Stimulated activated CD4-positive, alpha-beta T cell treated with anti-CD3 and anti-CD28 coated beads, Interleukin-2, amount 100 ng/mL, for 24 hours (primary cell): ENCODE results near the gene GPN1.
"Not testable (repeated sequence)": the region's sequence is repeated elsewhere in the genome, so short reads cannot be mapped to it uniquely, and the experiment has no call there.

Experiments used
- DNase-seq, 2 donors: peaks; one replicate each; pipeline ENCODE4 v3.0.0-alpha.2; 2020

Gene GPN1

DNA sequence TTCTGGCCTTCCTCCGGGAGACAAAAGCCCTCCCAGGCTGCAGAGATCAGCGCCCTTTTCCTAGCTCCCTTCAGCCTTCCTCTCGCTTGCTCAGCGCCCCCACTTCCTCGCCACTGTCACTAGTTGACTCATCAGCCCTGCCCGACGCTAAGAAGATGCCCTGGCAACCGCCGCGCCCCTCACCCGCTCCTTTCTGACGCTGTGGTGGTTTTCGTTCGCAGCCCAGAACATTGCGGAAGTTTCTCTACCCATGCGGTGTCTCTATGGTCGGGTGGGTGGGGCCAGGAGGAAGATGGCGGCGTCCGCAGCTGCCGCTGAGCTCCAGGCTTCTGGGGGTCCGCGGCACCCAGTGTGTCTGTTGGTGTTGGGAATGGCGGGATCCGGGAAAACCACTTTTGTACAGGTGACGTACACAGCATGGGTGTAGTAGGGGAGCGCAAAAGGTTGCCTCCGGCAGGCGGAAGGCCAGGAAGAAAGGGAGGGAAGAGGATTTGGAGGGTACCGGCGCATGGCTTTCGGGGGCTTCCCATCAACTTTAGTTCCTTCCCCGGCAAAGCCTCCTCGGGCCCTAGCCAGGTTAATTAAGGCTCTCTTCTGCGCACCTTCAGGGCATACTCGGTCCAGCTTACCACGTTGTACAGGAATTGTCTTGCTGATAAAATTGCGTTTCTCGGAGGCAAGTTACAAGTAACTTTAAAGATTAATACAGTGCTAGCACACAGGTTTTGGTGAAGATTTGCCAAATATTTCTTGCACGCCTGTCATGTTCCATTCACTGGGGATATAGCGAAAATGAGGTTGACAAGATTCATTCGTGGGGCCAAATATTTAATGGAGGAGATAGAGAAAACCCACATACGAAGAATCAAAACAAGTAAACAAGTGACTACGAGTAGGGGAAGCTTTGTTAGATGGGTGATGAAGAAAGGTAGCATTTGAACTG, at the start of gene GPN1, which contains the start of gene CCDC121:
GPN1 (plus strand) TSS at position 284 of the 943 bp plus-strand sequence; CDS start at position 293, 9 bp downstream.
CCDC121 (minus strand) TSS at position 246 of the 943 bp plus-strand sequence. CDS start 1,213 bp downstream, outside the sequence.
- DNase-seq = peak; percentile 95

DNA sequence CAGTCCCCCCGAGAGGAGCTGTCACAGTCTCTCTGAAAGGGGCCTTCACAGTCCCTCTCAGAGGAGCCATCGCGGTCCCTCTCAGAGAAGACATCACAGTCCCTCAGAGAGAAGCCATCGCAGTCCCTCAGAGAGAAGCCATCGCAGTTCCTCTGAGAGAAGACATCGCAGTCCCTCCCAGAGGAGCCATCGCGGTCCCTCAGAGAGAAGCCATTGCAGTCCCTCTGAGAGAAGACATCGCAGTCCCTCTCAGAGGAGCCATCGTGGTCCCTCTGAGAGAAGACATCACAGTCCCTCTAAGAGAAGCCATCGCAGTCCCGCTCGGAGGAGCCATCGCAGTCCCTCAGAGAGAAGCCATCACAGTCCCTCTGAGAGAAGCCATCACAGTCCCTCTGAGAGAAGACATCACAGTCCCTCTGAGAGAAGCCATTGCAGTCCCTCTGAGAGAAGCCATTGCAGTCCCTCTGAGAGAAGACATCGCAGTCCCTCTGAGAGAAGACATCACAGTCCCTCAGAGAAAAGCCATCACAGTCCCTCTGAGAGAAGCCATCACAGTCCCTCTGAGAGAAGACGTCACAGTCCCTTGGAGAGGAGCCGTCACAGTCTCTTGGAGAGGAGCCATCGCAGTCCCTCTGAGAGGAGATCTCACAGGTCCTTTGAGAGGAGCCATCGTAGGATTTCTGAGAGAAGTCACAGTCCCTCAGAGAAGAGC, 47.3 kb upstream of the GPN1 start:
- no peak for DNase-seq

DNA sequence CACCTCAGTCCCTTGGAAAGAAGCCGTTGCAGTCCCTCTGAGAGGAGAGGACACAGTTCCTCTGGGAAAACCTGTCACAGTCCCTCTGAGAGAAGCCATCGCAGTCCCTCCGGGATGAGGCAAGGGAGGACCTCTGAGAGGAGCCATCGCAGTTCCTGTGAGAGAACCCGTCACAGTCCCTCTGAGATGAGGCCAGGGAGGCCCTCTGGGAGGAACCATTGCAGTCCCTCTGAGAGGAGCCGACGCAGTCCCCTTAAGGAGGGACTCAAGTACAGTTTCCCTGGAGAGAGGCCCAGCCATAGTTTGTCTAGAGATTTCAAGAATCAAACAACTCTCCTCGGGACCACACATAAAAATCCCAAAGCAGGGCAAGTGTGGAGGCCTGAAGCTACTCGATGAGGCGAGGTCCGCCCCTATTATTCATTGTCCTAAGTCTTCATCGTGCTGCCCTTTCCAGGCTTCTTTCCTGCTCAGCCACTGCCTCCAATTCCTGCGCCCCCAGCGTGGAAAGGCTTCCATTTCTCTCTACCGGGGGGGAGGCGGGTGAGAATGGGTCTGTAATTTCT, 46.6 kb upstream of the GPN1 start:
- peak in 1 of 2 donors; percentile 17 for DNase-seq

DNA sequence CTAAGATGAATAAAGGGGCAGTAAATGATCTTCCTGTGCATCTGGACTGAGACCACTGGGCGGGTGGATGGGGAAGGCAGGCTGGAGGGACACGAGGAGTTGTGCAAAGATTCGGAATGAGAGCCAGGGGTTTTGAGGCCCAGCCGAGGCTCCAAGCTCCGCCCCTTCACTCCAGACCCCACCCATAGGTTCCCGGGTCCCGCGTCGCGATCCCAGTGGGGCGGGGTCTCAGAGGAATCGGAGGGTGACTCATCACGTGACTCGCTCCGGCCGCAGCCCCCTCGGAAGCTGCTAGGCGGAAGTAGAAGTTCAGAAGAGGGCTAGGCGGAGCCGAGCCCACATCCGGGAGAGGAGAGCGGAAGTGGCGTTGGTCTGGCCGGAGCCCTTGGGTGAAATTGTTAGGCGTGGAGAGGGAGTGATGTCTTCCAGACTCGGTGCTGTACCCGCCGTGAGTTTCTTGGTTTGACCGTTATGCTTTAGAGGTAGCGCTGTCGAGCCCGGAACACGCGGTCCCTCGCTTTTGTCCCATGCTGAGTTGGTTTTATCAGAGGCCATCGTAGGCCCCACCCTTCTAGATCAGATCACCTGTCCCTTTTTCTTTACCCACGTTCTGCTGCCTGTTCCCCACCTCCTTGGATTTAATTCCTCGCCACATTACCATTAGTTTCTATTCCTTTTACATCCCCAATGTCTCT, 46.0 kb upstream of the GPN1 start, which contains the start of gene ZNF512:
ZNF512 (plus strand) TSS at position 348 of the 695 bp plus-strand sequence; CDS start at position 419, 71 bp downstream.
- peak; percentile 83 to 86 for DNase-seq

DNA sequence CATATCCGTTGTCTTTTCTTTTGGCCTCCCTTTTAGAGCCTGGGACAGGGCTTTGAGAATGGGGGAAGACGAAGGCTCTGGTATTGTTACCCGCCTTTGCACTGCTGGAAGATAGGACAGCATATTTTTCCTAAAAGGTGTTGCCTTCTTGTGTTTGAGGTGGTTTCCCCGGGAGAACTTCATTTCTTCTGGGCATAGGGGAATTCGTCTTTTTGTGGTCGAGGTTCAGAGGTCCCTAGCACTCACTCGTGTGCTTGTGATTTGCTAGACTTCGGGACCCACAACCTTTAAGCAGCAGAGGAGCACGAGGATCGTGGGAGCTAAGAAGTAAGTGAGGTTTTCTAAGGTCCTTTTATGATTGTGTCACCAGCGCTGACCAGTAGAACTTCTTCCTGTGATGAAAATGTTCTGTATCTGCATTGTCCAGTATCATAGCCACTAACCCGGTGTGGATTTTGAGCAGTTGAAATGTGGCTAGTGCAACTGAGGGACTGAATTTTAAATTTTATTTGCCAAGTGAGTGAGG, 45.4 kb upstream of the GPN1 start:
- DNase-seq = no peak

DNA sequence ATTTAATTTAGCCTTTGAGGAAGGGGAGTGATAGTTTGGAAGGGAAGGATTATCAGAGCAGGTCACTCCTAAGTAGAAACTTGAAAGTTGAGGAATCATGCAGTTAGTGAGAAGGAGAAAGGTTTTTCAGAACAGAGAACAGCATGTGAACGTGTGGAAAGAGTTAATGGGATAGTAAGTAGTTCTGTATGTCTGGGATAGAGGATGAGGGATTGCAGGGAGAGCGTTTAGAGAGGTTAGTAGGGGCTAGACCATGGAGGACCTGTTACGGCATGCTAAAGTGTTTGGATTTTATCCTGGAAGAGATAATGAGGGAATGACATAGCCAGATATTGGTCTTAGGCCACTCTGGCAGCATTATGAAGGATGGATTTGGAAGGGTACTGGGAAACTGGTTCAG, 44.3 kb upstream of the GPN1 start:
- no peak for DNase-seq

DNA sequence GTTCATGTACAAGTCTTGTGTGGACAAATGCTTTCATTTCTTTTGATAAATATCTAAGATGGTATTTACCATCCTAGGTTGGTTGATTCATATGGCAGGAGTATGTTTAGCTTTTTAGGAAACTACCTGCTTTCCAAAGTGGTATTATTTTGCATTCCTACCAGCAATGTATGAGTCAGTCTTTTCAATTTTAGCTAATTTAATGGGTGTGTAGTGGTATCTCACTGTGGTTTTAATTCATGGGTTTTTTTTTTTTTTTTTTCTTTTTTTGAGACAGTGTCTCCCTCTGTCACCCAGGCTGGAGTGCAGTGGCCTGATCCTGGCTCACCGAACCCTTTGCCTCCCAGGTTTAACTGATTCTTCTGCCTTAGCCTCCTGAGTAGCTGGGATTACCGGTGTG, 41.8 kb upstream of the GPN1 start:
- DNase-seq = peak; percentile 14 to 18

DNA sequence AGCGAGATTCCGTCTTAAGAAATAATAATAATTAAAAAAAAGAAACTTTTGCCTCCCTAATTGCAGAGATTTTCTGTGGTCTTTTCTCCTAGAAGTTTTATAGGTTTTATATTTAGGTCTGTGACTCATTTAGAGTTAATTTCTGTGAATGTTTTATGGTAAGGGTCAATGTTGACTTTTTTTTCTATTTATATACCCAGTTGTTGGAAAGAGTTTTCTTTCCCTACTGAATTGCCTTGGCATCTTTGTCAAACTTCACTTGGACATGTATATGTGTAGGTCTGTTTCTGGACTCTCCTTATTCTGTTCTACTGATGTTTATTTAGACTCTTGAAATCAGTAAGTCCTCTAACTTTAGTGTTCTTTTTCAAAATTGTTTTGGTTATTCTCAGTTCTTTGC, 40.5 kb upstream of the GPN1 start:
- no peak for DNase-seq

DNA sequence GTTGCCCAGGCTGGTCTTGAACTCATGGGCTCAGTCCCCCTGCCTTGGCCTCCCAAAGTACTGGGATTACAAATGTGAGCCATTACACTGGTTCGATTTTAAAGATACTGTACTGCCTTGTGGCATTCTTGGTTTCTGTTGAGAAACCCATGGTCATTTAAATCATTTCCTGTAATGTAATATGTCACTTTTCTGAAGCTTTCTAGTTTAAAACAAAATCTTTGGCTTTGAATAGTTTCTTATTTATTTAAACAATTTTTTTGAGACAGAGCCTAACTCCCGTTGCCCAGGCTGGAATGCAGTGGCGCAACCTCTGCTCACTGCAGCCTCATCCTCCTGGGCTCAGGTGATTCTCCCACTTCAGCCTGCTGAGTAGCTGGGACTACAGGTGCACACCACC, 37.1 kb upstream of the GPN1 start:
- no peak for DNase-seq

DNA sequence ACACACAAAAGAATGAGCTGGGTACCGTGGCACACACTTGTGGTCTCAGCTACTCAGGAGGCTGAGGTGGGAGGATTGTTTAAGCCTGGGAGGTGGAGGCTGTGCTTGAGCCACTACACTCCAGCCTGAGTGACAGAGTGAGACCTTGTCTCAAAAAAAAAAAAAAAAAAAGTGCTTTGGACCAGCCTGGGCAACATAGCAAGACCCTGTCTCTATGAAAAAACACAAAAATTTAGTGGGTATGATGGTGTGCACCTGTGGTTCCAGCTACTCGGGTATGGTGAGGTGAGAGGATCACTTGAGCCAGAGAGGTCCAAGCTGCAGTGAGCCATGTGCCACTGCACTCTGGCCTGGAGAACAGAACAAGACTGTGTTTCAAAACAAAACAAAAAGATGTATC, 35.6 kb upstream of the GPN1 start:
- no peak for DNase-seq

DNA sequence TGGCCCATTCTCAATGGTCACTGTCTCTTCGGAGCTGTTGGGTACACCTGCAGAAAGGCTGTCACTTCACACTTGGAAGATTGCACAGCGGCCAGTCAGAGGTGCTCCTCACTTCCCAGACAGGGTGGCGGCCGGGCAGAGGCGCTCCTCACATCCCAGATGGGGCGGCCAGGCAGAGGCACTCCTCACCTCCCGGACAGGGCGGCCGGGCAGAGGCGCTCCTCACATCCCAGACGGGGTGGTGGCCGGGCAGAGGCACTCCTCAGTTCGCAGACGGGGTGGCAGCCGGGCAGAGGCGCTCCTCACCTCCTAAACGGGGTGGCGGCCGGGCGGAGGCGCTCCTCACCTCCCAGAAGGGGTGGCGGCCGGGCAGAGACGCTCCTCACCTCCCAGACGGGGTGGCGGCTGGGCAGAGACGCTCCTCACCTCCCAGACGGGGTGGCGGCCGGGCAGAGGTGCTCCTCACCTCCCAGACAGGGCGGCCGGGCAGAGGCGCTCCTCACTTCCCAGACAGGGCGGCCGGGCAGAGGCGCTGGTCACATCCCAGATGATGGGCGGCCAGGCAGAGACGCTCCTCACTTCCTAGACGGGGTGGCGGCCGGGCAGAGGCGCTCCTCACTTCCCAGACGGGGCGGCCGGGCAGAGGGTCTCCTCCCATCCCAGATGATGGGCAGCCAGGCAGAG, 34.7 kb upstream of the GPN1 start:
- DNase-seq = not testable (repeated sequence)

DNA sequence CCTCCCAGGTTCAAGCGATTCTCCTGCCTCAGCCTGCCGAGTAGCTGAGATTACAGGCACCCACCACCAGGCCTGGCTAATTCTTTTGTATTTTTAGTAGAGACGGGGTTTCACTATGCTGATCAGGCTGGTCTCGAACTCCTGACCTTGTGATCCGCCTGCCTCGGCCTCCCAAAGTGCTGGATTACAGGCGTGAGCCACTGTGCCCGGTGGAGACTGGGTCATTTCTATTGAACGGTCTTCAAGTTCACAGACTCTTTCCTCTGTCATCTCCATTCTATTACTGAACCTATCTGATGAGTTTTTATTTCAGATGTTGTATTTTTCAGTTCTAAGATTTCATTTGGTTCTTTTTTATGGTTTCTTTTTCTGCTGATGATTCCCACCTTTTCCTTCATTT, 33.4 kb upstream of the GPN1 start:
- DNase-seq = not testable (repeated sequence)

DNA sequence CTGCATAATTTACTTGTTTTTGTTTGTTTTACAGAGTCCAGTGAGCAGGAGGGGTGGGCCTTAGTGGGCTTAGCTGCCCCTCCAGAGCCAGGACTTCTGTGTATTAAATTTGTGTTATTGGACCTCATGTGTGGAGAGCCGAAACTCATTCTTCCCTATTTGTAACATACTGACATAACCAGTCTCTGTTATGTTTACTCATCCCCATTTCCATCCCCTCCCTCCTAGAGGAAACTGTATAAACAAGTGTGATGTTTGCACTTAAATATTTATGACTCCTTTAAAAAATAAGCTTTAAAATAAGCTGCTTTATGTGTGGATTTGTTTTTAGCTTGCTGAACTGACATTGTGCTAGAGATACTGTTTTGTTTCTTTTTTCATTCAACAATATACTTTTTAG, 32.2 kb upstream of the GPN1 start:
- no peak for DNase-seq

DNA sequence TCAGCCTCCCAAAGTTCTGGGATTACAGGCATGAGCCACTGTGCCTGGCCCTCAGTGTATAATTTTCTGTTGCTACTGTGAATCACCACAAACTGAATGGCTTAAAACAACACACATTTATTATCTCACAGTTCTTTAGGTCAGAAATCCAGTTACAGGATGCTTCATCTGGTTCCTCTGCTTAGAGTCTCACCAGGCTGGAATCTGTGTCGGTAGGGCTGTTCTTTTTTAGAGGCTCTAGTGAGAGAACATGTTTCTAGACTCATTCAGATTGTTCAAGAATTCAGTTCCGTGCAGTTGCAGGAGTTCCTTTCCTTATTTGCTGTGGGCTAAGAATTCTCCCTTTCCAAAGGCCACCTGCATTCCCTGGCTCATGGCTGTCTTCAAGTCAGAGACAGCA, 22.2 kb upstream of the GPN1 start:
- no peak for DNase-seq

DNA sequence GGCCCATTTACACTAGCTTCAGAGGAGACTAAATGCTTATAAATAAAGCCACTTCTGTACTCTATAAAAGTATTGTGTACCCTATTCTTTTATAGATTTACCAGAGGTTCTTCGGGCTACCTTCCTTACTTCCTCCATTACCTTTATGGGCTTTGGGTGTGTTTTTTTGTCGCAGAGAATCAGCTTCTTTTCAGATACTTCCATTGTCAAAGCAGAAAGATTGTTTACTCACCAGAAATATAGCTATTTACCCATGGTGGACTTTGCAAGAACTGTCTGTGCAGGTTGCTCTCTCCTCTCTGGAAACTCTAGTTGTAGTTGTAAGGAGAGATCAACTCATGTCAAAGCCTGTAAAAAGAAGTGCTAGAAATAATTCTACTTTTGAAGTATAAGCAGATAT, 14.9 kb upstream of the GPN1 start:
- DNase-seq = no peak

DNA sequence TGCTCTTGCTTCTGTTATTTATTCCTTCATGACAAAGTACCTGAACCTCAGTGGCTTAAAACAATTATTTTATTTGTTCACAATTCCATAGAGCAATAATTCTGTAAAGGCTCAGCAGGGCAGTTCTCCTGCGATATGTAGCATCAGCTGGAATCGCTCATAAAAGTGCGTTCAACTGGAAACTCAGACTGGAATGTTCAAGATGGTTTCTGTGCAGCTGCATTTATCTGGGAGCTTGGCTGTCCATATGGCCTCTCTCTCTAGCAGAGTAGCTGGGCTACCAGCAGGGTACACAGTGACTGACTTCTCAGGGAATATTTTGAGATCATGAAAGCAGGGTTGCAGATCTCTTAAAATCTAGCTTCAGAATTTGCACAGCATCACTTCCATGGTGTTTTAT, 13.5 kb upstream of the GPN1 start:
- no peak for DNase-seq

DNA sequence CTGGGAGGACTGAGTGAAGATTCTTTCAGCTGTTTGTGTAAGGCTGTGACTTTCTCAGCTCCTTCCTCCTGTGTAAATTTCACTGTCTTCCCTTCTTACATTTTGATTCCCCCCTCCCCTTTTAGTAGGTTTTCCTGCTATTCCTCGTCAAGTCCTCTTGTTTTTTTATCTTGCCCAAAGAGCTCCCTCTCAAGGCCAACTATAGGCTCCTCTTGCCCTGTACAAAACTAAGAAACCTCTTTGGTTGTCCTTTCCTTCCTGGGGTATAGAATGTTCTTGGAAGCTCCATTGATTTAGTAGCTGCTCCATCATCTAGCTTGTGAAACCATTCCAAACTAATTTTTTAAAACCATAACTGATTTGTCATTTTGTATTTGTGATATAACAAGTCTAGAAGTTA, 7.3 kb upstream of the GPN1 start:
- DNase-seq = no peak

DNA sequence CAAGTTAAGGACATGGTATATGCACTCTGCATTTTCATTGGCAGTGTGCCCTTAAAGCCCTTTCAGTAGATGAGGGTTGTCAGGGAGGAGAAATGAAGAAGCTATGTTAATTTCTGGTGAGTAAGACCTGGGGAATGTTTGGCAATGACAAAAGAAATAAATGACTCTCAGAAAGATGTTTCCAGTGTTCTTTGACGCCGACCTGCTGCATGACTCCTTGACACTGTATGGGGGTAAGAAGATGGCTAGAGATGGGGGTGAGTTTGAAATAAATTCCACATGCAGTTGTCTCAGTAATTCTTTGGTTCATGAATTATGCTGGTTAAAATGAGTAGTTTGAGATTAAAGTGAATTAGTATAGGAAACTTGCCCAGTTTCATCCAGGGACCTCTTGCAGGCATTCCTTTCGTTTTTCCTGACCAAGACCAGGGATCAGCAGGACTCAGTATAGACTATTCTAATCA, 5.9 kb upstream of the GPN1 start:
- no peak for DNase-seq

DNA sequence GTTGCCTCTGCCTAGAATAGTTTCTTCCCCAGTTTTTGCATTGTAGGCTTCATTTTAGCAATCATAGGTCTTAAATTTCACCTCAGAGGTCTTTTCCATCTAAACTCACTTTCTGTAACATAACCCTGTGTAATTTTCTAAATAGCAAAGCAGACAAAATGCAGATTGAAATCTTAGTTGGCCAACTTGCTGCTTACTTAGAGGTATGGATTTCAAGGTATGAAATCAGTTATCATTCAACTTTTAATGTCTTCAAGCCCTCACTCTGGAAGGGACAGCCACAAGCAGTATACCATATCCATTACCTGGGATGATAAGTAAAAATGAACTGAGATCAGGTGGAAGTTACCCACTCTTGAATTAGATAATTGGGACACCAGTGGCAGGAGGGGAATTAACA, 3.9 kb upstream of the GPN1 start:
- DNase-seq = no peak

DNA sequence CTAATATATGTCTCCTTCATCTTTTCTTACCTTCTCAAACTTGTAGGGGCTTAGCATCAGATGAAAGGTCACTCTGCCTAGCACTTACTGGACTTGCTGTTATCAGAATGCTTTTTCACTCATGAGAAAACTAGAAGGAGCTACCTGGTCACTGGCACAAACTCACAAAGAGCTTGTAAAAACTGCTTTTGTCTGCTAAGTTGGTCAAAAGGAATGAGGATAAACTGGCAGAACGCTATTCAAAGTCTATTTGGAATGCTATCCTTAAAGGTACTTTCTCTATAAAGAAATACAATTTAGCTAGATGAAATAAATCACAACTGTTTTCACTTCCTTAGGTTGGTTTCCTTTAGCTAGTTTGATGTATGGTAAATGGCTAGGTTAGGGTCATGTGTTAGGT, 2.5 kb upstream of the GPN1 start:
- DNase-seq = not testable (repeated sequence)

DNA sequence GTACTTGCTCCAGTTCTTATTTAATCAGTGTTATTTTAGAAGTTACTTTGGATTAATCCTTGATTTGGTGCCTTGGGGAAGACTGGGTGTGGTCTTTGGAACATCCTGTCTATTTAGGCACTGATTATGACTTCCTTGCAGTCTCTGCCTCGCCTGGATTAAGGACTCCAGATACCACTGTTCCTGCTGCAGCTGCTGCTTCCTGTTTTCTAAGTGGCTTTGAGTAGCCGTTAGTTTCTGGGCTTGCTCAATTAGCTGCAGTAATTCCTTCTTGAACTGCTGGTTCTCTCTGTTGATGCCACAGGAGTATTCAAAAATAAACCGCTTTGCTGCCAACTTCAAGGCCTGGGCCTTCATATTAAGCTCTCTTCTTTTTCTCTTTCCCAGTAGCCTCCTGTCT, 1.9 kb upstream of the GPN1 start:
- not testable (repeated sequence) for DNase-seq
